Activated T-cell treated with anti-CD3 and anti-CD28 coated beads, Interleukin-2, amount 50 U/mL, for 4 hours (primary cell): ENCODE data around the gene MYADML2. TPM values are rescaled to one million over a fixed set of nuclear protein-coding genes. Genes with fewer than 3 reads are reported as not detected.

Experiments
- ATAC-seq, 2 donors: fragments of 200-7000 bp; cut with Tn5 transposase; one replicate each; pipeline ENCODE4 v1.10.0; 2021
- DNase-seq: peaks from one replicate; pipeline ENCODE4 v3.0.0-alpha.2; 2020
- H3K27me3 Mint-ChIP-seq: one replicate; pipeline ENCODE4 v1.8.0; 2021; ENCODE audit warnings: low read depth, mixed read lengths
- H3K36me3 Mint-ChIP-seq: one replicate; pipeline ENCODE4 v1.8.0; 2022; ENCODE audit warnings: mixed read lengths; ENCODE audit not compliant: insufficient read depth
- H3K4me1 Mint-ChIP-seq: one replicate; pipeline ENCODE4 v1.8.0; 2021; ENCODE audit warnings: low read depth, mixed read lengths
- H3K4me3 Mint-ChIP-seq: one replicate; pipeline ENCODE4 v1.8.0; 2021; ENCODE audit warnings: mild to moderate bottlenecking, moderate library complexity, mixed read lengths
- H3K9me3 Mint-ChIP-seq: one replicate; pipeline ENCODE4 v1.8.0; 2021; ENCODE audit warnings: mixed read lengths
- total RNA-seq, 3 donors: library from RNA; stranded (reverse); gene quantifications; one replicate each; pipeline ENCODE4 v1.2.1, GENCODE V29; 2021

Gene MYADML2
- total RNA-seq, 3 donors from 2014 or later: not detected

DNA sequence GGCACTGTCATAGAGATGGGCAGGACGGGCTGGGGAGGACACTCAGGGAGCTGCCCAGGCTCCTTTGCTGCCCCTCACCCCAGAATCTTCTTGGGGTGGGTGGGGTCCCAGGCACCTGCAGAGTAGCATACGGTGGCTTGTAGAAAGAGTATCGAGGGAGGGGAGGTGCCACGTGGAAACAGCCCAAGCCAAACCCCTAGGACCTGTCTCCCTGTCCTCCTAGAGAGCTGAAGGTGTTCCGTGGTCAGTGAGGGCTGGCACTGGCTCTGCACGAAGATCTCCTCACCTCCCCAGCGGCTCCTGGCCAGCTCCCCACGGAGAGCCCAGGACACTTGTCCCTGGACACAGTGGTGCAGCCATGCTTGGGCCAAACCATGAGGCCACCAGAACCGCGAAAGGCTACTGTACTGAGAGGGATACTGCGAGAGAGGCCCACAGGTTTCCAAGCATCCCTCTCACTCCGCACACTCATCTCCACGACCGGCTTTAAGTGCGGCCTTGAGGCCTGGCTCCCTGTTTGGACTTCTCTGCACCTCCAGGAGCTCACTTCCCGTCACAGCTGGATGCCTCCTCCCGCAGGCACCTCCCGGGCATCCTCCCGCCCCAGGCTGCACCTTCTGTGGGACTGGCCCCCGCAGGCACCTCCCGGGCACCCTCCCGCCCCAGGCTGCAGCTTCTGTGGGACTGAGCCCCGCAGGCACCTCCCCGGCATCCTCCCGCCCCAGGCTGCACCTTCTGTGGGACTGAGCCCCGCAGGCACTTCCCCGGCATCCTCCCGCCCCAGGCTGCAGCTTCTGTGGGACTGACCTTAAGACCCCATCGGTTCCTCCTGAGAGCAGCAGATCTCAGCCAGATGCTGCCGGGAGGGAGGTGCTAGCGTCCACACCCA lies 17.5 kb downstream of the MYADML2 start:
- Mint-ChIP-seq H3K27me3 (peaks cover 19% of the 10 kb centered on the region), H3K36me3 (peaks cover 5% of the 10 kb centered on the region), H3K9me3 (no peaks in the 10 kb centered on the region), H3K4me3 (peak overlapping the region; percentile 66), H3K4me1 (peaks cover 12% of the 10 kb centered on the region)
- DNase-seq: no peak
- ATAC-seq: no peak

DNA sequence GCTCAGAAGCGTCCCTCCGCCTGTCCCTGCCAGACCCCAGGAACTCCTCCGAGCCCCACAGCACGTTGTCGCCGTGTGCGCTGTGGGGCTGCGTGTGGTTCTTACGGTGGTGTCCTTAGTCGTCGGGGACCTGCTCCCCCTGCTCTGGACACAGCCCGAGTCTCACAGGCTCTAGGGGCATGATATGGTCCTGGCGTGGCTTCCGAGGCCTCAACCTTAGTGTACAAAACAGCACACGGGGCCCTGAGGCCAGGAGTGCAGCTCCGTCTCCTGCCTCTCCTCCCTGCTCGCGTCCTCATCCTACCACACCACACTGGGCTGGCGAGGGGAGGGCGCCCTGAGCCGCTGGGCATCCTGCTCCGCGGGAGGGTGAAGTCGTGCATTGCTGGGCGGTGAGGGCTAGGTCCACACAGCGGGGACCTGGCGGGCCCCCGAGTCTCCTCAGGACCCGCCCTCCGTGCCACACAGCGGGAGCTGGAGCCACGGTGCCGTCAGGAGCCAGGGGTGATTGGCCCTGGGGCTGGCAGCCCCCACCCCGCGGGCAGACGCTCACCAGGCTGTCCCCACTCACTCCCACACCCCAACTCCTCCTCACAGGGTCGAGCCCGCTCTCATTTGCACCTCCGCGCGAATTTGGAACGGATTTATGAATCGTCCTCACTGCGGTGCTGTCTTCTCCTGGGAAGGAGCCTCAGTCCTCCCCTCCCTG lies 18.3 kb downstream of the MYADML2 start:
- Mint-ChIP-seq H3K27me3 (peaks cover 19% of the 10 kb centered on the region), H3K9me3 (no peaks in the 10 kb centered on the region)

DNA sequence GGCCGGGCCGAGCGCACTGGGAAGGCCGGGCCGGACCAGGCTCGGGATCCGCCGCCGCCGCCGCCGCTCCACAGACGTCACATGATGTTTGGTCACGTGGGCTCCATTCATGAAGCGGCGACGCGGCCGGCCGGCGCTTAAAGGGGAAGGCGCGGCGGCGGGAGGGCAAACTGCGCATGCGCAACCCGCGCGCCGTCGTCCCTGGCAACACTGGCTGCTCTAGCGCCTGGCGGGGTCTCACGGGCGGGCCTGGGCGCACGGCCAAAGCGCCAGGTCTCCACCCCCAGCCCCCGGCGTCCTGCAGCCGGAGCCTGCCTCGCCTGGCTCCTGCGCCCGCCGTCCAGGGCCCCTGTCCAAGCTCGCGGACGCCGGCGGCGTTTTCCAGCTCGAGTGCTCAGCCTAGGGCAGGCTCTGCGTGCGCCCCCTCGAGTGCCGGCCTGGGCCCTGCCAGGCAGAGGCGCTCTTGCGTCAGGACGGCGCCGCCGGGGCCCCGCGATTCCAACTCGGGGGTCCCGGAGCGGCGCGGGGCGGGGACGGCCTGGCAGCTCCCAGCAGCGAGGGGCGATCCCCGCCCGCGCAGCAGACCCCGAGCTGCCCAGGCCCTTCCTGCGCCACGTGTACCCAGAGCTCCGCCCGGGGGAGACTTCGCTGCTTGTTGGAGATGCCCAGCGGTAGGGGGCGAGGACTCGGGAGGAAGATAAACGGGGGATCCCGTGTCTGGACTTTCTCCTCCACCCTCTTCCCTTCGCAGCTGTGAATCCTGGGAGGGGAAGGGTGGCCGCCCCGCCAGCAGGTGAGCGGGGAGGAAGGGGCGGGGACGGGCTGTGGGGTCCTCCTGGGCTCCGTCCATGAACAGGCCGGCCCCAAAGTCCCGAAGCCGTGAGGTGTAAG lies 19.1 kb downstream of the MYADML2 start, which contains the start of gene MAFG:
Gene MAFG (minus strand): TSS at position 83 of the 891 bp plus-strand sequence. CDS start 4,550 bp downstream, outside the sequence.
- no peaks in the 10 kb centered on the region for H3K9me3 Mint-ChIP-seq
- H3K27me3 Mint-ChIP-seq: peaks cover 19% of the 10 kb centered on the region
- H3K4me1 Mint-ChIP-seq: peaks cover 16% of the 10 kb centered on the region
- ATAC-seq (peak; percentile 71 to 73), DNase-seq (peak; percentile 85)
- no peaks in the 10 kb centered on the region for H3K36me3 Mint-ChIP-seq
- peak within 1 kb of the TSS; percentile 89 for H3K4me3 Mint-ChIP-seq

More for the DNA sequence above, 18.3 kb downstream of the MYADML2 start:
- Mint-ChIP-seq H3K36me3 (peaks cover under 1% of the 10 kb centered on the region), H3K4me1 (peaks cover 16% of the 10 kb centered on the region), H3K4me3 (peak overlapping the region; percentile 66)
- ATAC-seq: no peak
- DNase-seq: no peak

DNA sequence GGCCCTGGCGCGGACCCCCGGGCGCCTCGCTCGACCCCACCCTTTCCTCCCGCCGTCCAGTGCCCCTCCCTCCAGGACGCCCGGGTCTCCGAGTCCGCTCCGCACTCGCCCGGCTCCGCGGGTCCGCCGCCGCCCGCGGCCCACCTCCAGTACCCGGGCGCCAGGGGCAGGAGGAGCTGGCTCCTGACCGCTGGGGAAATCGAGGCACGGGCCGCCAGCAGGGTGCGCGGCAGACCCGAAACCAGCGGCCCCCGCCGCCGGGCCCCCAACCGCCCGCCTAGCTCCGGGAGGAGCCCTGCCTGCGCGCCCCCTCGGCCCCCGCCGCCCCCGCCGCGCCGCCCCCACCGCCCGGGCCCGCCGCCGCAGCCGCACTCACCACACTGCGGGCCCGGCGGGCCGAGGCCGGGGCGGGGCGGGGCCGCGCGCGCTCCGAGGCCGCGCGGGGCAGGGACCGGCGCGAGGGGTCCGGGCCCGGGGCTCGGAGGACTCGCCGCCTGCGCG lies 19.8 kb downstream of the MYADML2 start:
- peaks cover 19% of the 10 kb centered on the region for H3K27me3 Mint-ChIP-seq
- H3K4me3 Mint-ChIP-seq: no peak overlapping the region
- ATAC-seq (peak; percentile 8 to 16), DNase-seq (peak; percentile 26)
- H3K9me3 Mint-ChIP-seq: no peaks in the 10 kb centered on the region
- peaks cover 16% of the 10 kb centered on the region for H3K4me1 Mint-ChIP-seq
- H3K36me3 Mint-ChIP-seq: peaks cover 2% of the 10 kb centered on the region

DNA sequence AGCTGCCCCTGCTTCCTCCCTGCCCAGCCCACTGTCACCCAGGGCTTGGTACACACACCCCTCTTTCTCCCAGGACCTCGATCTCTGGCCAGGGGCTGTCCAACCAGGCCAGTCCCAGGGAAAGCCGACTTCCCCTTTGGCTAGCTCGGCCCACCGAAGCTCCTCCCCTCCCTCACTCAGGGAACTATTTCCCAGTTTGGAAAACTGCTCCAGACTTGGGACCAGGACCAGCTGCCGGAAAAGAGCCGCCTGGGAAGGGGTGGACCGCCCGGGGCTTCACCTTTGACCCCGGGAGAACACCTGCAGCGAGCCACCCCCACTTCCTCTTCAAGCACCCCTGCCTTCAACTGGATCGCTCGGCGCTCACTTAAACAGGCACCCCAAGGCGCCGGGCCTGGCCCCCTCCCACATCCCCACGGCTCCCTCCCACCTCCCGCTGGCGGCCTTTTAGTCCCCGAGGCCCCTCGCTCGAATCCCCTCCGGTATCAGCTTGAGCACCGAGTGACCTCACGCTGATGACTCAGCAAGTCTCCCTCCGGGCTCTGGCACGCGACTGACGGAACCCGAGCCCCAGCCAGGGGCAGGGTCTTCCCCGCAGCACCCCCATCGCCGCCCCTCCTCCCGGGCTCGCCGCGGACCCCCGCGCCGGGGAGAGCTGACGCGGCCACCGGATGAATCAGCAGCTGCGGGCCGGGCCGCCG lies 20.4 kb downstream of the MYADML2 start:
- H3K9me3 Mint-ChIP-seq: no peaks in the 10 kb centered on the region
- H3K27me3 Mint-ChIP-seq: peaks cover 15% of the 10 kb centered on the region
- H3K4me1 Mint-ChIP-seq: peaks cover 16% of the 10 kb centered on the region
- DNase-seq (peak; percentile 59), ATAC-seq (peak; percentile 36 to 42)
- peaks cover 3% of the 10 kb centered on the region for H3K36me3 Mint-ChIP-seq
- H3K4me3 Mint-ChIP-seq: peak overlapping the region; percentile 89

DNA sequence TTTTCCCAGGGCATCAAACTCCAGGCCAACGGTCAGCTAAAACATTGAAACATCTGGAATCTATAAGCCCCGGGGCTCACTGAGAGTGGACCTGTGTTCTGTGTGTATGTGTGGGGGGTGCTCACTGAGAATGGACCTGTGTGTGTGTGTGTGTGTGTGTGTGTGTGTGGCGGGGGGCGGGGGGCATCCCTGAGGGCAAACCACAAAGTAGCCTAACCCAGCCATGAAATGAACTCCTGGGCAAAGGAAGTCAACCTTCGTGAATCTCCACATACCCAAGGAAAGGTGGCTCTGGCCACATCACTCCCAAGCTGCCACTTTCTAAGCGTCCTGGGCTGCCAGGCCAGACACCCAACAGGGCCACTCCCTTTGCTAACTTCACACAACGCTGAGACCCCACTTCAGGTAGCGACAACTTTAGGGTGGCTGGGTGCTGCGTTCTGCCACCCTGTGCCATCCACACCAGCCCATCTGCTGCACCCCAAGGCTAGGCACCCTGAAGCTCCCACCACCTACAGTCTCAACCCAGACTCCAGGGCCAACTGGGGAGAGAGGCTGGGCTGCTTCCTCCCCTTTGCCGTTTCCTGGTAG lies 21.1 kb downstream of the MYADML2 start:
- ATAC-seq: no peak
- Mint-ChIP-seq H3K4me1 (peaks cover 16% of the 10 kb centered on the region), H3K27me3 (peaks cover 12% of the 10 kb centered on the region), H3K4me3 (peak overlapping the region; percentile 89), H3K36me3 (peaks cover 6% of the 10 kb centered on the region), H3K9me3 (no peaks in the 10 kb centered on the region)
- DNase-seq: no peak

DNA sequence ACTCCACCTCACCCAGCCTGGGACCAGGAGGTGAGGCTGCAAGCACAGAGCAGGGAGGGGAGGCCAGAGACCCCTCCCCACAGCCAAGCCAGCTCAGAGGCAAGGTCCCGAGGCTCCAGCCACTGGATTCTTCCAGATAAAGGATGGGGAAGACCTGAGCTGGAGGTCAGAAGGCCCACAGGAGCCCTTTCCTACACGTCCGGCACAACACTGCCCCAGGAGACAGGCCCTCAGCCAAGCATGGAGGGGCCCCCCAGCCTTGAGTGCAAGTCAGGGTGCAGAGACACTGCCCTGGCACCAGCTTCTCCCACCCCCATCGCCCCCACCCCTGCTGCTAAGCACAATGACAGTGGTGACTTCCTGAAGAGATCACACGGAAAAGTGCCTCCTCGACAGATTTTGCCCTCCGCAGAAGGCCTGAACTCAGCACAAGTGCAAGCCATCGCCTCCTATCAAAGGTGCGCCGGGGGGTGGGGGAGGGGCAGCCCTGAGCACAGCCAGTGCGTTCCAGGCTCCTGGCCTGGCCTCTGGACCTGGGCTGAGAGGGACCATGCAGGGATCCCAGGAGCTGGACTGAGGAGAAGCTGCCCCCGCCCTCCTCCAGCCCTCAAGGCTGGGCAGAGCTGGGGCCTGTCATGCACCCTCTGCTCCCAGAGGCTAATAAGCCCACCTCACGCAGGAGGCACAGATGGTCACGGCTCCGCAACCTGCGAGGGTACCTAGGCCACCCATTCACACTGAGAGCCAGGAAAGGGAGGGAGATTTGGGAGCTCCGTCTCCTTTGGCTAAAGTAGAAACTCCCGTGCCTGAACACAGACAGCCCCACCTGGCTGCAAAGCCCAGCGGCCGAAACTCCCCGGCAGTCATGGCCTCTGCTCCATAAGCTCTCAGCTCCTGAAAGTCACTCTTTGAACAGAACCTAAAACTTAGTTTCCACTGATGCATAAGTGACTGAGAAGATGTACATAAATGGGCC lies 22.2 kb downstream of the MYADML2 start:
- H3K27me3 Mint-ChIP-seq: peaks cover 7% of the 10 kb centered on the region
- H3K4me3 Mint-ChIP-seq: peak overlapping the region; percentile 89
- peaks cover 16% of the 10 kb centered on the region for H3K4me1 Mint-ChIP-seq
- peaks cover 7% of the 10 kb centered on the region for H3K36me3 Mint-ChIP-seq
- no peak for ATAC-seq
- DNase-seq: no peak
- H3K9me3 Mint-ChIP-seq: no peaks in the 10 kb centered on the region

DNA sequence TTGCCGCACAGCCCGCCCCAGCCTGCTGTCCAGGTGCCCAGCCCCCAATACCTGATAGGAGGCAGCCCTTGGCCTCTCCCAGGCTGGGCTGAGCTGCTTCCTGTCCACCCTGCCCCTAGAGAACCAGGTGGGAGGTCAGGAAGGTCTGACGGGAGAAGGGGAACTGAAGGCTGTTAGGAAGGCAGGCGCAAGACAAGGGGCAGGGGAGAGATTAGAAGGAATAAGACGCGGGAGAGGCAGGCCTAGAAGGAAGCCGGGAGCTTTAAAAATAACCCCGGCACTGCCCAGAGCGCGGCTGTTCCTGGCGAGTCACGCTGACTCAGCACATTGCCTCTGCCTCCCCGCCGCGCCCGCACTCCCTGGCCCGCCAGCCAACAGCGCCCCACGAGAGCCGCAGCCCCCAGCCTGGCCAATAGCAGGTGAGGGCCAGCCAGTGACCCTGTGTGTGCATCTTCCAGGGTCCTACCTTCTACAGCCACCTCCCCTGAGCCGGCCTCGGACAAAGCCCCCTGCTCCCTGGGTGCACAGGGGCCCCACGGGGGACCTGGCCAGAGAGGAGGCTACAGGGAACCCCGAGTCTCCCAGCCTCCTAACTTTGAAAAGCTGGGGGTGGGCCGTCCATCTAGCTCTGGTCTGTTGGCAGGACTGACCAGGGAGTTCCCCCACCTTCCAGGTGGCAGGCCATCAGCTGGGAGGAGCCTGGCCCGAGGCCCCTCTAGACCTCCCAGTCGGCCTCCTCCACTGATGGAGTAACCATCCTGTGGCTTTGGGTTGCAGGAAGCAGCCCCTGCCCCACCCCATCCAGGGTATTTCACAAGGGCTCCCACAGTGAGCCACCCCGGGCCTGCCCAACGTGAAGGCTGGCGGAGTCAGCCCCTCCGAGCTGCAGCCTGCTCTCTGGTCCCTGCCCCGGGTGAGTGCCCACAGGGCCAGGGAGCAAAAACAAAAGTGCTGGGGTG lies 23.5 kb downstream of the MYADML2 start:
- no peak overlapping the region for H3K4me3 Mint-ChIP-seq
- DNase-seq: no peak

DNA sequence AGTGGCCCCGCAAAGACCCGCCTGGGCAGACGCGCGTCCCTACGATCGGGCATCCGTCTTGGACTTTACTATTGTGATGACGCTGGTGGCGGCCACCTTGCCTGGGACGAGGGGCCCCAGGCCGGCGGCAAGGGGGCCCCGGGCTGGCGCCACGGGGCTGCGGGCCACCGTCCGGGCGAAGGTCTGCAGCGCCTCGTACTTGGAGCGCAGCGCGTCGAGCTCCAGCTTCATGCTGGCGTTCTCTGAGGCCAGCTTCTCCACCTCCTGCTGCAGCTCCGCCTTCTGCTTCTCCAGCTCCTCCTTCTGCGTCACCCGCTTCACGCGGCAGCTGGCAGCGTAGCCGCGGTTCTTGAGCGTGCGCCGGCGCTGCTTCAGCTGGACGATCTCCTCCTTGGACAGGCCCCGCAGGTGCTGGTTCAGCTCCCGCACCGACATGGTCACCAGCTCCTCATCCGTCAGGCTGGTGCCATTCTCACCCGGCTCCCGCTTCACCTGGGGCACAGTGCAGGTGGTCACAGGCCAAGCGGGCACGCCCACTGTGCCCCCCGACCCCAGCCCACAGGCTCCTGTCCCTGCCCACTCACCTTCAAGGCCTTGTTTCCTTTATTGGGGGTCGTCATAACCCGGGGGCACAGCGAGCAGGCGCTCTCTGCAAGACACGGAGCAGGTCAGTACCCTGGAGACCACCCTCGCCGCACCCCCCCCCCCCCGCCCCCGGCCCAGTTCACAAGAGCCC lies 24.3 kb downstream of the MYADML2 start:
- Mint-ChIP-seq H3K4me1 (peaks cover 21% of the 10 kb centered on the region), H3K9me3 (no peaks in the 10 kb centered on the region), H3K4me3 (no peak overlapping the region), H3K27me3 (no peaks in the 10 kb centered on the region), H3K36me3 (peaks cover 7% of the 10 kb centered on the region)
- DNase-seq (no peak), ATAC-seq (no peak)

More for the DNA sequence above, 23.5 kb downstream of the MYADML2 start:
- H3K27me3 Mint-ChIP-seq: no peaks in the 10 kb centered on the region
- peaks cover 7% of the 10 kb centered on the region for H3K36me3 Mint-ChIP-seq
- no peak for ATAC-seq
- H3K4me1 Mint-ChIP-seq: peaks cover 16% of the 10 kb centered on the region
- no peaks in the 10 kb centered on the region for H3K9me3 Mint-ChIP-seq

DNA sequence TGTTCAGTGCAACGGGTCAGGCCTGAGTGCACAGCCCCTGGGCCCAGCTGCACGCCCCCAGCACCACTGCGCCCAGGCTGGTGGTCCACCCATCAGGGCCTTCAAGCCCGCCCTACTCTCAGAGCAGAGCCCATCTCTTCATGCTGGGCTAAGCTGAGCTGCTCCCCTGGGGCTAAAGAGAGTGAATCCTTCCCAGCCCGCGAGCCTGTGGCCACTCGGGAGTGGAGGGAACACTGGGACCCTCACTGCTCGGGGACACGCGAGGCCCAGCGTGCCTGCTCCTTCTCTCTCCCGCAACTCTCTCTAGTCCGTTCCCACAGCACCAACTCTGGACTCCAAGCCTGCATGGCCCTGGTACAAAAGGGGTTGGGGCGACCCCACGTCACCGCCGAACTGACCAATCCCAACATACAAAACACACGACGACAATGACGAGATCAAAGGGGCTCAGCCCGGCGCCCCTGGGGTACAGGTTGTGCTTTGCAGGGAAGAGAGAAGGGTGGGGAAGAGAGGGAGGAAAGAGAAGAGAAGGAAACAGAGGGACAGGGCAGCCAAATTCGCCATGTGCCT lies 25.0 kb downstream of the MYADML2 start:
- no peak for ATAC-seq
- DNase-seq: no peak
- peaks cover 10% of the 10 kb centered on the region for H3K36me3 Mint-ChIP-seq
- H3K4me3 Mint-ChIP-seq: no peak overlapping the region
- no peaks in the 10 kb centered on the region for H3K27me3 Mint-ChIP-seq
- H3K4me1 Mint-ChIP-seq: peaks cover 24% of the 10 kb centered on the region
- no peaks in the 10 kb centered on the region for H3K9me3 Mint-ChIP-seq

DNA sequence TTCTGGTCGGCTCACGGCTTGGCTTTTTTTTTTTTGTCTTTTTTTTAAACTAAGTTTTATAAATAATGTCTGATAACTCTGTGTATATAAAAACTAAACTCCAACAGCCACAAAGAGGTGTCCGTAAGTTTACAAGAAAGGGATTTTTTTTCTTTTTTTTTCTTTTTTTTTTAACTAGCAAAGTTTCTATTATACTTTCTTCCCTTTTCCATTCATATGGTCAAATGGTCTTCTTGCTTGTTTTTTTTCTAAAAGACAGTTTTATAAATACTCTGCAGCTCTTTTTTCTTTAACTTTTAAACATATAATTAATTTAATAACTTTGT lies 25.5 kb downstream of the MYADML2 start:
- Mint-ChIP-seq H3K4me3 (no peak overlapping the region), H3K27me3 (no peaks in the 10 kb centered on the region), H3K4me1 (peaks cover 29% of the 10 kb centered on the region), H3K9me3 (no peaks in the 10 kb centered on the region), H3K36me3 (peaks cover 11% of the 10 kb centered on the region)
- ATAC-seq (no peak), DNase-seq (no peak)
